NAMALWA (cell line): Measurements from ENCODE around the gene MISP.
A peak's percentile ranks its signal among the peaks of the same experiment; 100 is the strongest.
"Not testable (repeated sequence)": the region's sequence is repeated elsewhere in the genome, so short reads cannot be mapped to it uniquely, and the experiment has no call there.

Experiments
- DNase-seq: peaks from one replicate; pipeline ENCODE4 v3.0.0-alpha.2; 2015; ENCODE audit warnings: low spot score

Gene MISP

GRCh38 chr19:723714-724113 lies 27.2 kb upstream of the MISP start:
- DNase-seq, result no peak

- DNase-seq, result no peak
These were observed 25.3 kb upstream of the MISP start for GRCh38 chr19:725461-726089.

GRCh38 chr19:726993-727956 lies 23.6 kb upstream of the MISP start:
- DNase-seq, result no peak

DNA sequence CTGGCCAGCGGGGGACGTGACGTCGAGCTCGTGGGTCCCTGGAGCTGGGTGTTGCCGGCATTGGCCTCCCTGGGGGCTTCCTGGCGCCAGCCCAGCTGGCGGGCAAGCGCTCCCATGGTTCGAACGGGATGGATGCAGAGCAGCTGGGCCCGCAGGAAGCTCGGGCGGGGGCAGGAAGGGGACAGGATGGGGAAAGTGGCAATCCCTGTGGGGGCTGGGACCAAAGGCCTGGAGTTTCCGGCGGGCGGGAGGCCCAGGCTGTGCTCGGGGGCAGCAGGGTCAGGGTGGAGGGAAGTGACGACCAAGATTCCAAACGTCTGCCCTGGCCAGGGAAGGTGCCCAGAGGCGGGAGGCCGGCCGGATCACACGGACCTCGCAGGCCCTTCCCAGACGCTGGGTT lies 22.9 kb upstream of the MISP start:
- DNase-seq, result no peak

DNA sequence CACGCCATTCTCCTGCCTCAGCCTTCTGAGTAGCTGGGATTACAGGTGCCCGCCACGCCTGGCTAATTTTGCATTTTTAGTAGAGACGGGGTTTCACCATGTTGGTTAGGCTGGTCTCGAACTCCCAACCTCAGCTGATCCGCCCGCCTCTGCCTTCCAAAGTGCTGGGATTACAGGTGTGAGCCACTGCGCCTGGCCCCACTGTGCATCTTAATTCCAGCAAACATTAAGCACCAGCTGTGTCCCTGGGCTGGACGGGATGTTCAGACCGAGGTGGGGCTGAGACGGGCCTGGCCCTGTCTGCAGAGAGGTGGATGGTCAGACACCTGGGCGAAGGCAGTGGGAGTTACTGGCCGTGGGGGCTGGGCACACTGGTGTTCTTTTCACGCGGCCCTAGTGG lies 21.3 kb upstream of the MISP start:
- not testable (repeated sequence) for DNase-seq

GRCh38 chr19:729965-730668 lies 20.8 kb upstream of the MISP start:
- DNase-seq, result no peak

- no peak for DNase-seq
These were observed 19.9 kb upstream of the MISP start for GRCh38 chr19:731000-731399.

DNA sequence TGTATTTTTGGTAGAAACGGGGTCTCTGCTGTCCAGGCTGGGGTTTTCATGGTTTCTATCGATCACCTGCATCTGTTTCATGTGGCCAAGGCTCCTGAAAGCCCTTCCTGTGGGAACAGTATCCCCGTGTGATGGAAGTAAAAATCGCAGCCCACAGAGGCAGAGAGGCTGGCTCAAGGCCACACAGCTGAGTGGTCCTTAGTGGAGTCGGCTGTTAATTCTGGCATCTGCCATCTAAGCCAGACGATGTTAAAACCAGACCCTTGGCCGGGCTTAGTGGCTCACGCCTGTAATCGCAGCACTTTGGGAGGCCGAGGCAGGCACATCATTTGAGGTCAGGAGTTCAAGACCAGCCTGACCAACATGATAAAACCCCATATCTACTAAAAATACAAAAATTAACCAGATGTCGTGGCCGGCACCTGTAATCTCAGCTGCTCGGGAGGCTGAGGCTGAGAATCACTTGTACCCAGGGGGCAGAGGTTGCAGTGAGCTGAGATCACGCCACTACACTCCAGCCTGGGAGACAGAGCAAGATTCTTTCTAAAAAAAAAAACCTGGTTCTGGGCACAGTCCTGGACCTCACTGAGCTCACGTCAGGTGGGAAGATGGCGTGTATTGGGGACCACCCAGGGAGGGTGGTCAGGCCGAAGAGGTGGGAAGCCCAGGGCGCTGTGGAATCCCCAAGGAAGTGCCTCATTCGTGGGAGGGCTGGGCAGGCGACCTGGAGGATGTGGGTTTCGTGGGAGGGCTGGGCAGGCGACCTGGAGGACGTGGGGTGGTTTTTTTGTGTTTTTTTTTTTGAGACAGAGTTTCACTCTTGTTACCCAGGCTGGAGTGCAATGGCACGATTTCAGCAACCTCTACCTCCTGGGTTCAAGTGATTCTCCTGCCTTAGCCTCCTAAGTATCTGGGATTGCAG lies 18.5 kb upstream of the MISP start:
- no peak for DNase-seq

DNA sequence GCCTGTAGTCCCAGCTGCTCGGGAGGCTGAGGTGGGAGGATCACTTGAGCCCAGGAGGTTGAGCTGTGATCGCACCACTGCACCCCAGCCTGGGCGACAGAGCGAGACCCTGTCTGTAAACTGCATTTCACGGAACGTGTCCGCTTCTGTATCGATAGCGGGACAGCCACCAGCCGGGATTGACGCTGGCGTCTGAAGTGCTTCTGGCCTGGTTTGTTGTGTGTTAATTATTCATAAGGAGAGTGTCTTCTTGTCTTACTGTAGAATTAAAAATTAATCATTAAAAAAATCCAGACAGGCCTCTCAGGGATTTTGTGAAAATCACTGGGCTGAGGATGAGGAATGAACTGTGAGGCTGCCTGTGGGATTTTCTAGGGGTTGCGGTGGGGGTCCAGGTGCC lies 16.2 kb upstream of the MISP start:
- no peak for DNase-seq

DNA sequence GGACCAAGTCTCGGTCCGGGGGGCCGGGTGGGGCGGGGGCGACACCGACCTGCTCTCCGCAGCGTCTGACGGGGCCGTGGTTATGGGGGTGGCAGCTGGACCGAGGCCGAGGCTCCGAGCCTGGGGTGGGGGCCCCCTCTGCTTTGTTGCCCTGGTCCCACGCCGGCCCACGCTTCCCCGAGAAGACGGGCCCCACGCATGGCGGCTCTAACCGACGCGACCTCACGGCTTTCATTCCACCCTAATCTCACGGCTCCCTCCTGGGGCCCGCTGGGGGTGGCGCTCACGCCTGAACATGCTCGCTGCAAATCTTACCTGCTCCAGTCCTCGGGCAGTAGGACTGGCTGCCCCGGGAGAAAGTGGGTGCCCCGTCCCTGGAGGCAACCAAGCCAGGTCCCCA lies 14.8 kb upstream of the MISP start:
- no peak for DNase-seq

GRCh38 chr19:737591-738093 lies 13.3 kb upstream of the MISP start:
- DNase-seq, result peak; percentile 74

GRCh38 chr19:738509-739128 lies 12.3 kb upstream of the MISP start:
- DNase-seq, result no peak

DNA sequence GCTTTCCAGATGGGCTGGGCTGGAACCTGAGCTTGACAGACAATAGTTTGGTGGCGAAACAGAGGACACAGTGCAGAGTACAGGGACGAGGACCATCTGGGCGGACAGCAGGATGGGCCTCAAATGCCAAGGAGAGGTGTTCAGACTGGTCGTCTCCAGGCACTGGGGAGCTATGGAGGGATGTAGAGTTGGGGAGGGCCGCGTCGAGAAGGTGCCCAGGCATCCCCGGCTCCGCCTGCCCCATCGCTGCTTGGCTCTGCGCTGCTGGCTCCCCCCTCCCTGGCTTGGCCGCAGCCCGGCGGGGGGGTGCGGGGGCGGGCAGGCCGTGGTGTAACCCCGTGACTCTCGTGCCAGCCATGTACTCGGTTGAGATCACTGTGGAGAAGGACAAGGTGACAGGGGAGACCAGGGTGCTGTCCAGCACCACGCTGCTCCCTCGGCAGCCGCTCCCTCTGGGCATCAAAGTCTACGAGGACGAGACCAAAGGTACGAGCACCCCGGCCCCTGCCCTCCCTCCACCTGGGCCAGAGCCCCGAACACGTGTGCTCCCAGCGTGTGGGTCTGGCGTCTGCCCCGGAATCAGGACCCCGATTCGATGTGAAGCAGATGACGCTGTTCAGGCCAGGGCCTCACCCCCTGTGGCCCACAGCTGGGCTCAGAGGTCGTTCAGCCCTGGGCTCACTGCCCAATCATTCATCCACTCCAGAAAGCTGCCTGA lies 10.8 kb upstream of the MISP start:
- DNase-seq, result no peak

GRCh38 chr19:740816-741505 lies 10.0 kb upstream of the MISP start:
- peak; percentile 45 for DNase-seq

DNA sequence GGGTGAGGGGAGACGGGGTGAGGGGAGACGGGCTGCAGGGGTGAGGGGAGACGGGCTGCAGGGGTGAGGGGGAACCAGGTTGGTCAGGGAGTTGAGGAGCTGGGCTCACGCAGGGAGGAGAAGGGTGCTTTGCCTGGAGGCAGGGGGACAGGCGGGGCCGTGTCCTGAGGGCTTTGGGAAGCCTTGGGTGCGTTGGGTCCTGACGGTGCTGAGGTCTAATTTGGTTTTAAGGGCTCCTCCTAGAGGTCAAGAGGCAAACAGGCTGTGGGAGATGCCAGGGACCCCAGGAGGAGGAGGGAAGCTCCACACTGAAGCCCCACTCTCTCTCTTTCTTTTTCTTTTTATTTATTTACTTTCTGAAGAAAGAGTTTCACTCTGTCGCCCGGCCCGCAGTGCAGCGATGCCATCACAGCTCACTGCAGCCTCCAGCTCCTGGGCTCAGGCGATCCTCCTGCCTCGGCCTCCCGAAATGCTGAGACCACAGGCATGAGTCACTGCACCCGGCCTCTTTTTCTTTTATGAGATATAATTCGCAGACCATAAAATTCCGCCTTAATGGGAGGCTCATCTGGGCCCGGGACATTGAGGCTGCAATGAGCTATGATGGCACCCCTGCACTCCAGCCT lies 9.3 kb upstream of the MISP start:
- peak; percentile 82 for DNase-seq

DNA sequence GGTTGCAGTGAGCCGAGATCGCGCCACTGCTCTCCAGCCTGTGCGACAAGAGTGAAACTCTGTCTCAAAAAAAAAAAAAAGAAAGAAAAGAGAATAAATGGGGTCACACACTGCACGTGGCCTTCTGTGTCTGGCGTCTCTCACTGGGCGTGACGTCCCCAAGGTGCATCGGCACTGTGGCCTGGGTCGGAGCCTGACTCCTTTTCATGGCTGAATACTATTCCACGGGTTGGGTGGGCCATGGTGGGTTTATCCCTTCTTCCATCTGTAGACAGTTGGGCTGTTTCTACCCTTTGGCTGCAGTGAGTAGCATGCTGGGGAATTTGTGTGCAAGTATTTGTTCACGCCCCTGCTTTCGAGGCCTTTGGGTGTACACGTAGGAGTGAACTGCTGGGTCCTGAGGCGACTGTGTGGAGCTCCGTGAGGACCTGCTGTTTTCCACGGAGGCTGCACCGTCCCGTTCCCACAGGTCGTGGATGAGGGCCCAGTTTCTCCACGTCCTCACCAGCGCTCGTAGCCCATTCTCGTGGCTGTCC lies 8.3 kb upstream of the MISP start:
- no peak for DNase-seq

- no peak for DNase-seq
These were observed 7.7 kb upstream of the MISP start for GRCh38 chr19:743168-743687.

DNA sequence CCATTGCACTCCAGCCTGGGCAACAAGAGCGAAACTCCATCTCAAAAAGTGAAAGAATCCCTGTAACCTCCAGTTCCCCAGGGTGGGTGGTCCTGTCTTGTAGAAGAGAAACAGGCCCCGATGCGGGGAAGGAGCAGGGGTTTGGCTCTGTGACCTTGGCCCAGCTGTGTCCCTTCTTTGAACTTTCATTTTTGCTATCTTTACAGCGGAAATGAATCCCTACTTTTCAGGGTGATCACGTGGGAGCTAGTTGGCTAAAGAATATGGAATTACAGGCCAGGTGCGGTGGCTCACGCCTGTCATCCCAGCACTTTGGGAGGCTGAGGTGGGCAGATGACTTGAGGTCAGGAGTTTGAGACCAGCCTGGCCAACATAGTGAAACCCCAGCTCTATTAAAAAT lies 5.8 kb upstream of the MISP start:
- DNase-seq, result not testable (repeated sequence)
